ENCODE results near the gene MGAT1.

GRCh38 chr5:180742727-180743126 lies 59.9 kb downstream of the MGAT1 start:
- TF ChIP-seq CTCF (IDR thresholded peaks at IDR 0.05) (no peak), POLR2AphosphoS5 (IDR thresholded peaks at IDR 0.05) (no peak)

Data from gastroesophageal sphincter (tissue), 3 donors.